Mononuclear cell (primary cell): Measurements from ENCODE around the gene WEE1. TPM values are rescaled to one million over a fixed set of nuclear protein-coding genes. Genes with fewer than 3 reads are reported as not detected.
"Not testable (repeated sequence)": the region's sequence is repeated elsewhere in the genome, so short reads cannot be mapped to it uniquely, and the experiment has no call there.

Experiments
- H3K27me3 ChIP-seq: 2 replicates; pipeline ENCODE4 v1.6.0; 2011; ENCODE audit warnings: low read length, control low read depth; ENCODE audit not compliant: insufficient read depth
- H3K4me1 ChIP-seq: 2 replicates; pipeline ENCODE4 v1.5.1; 2011; ENCODE audit warnings: mild to moderate bottlenecking, low read length, control low read depth; ENCODE audit not compliant: insufficient read depth
- H3K4me3 ChIP-seq: 2 replicates; pipeline ENCODE4 v1.5.1; 2011; ENCODE audit warnings: mild to moderate bottlenecking, low read length, moderate library complexity
- H3K9me3 ChIP-seq: 2 replicates; pipeline ENCODE4 v1.5.1; 2011; ENCODE audit warnings: low read depth, mild to moderate bottlenecking, control low read depth, low read length
- total RNA-seq: library from RNA; depleted of rRNA; stranded (reverse); fragments of >200 nt; gene quantifications from one replicate; pipeline ENCODE4 v1.2.3, GENCODE V29; 2012

The WEE1 gene
- total RNA-seq, 1 donor: 9.7 TPM

- Histone ChIP-seq H3K4me1 (peaks cover 30% of the 10 kb centered on the region), H3K4me3 (no peak overlapping the region), H3K9me3 (no peaks in the 10 kb centered on the region), H3K27me3 (no peaks in the 10 kb centered on the region)
Measured at GRCh38 chr11:9601037-9601875, 27.8 kb downstream of the WEE1 start.

- H3K27me3 ChIP-seq: no peaks in the 10 kb centered on the region
- H3K4me3 ChIP-seq: no peak overlapping the region
- peaks cover 30% of the 10 kb centered on the region for H3K4me1 ChIP-seq
- no peaks in the 10 kb centered on the region for H3K9me3 ChIP-seq
Measured at GRCh38 chr11:9601876-9602199, 28.4 kb downstream of the WEE1 start.

DNA sequence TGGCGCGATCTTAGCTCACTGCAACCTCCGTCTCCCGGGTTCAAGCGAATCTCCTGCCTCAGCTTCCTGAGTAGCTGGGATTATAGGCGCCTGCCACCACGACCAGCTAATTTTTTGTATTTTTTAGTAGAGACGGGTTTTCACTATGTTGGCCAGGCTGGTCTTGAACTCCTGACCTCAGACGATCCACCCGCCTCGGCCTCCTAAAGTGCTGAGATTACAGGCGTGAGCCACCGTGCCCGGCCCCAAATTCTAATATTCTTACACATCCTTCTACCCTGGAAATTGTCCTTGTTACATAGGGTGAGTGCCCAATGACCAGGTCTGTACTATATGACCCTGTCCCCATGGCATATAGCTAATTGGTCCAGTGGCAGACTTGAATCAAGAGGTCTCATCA lies 29.7 kb downstream of the WEE1 start:
- not testable (repeated sequence) for H3K4me3 ChIP-seq

DNA sequence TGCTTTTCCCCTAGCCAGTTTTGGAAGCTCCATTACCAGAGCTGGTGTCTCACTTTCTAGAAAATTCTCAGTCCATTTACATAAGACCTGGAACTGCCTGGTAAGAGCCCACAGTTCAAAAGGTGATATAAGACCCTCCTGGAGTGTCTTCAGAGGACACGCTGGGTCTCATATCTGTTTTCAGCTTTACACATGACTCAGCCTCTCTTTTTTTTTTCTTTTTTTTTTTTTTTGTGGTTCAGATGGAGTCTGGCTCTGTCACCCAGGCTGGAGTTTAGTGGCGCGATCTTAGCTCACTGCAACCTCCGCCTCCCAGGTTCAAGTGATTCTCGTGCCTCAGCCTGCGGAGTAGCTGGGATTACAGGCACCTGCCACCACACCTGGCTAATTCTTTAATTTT lies 30.7 kb downstream of the WEE1 start:
- peaks cover 30% of the 10 kb centered on the region for H3K4me1 ChIP-seq
- no peaks in the 10 kb centered on the region for H3K9me3 ChIP-seq
- H3K27me3 ChIP-seq: no peaks in the 10 kb centered on the region
- no peak overlapping the region for H3K4me3 ChIP-seq

More for the DNA sequence above, 29.7 kb downstream of the WEE1 start:
- peaks cover 30% of the 10 kb centered on the region for H3K4me1 ChIP-seq
- H3K27me3 ChIP-seq, H3K9me3 ChIP-seq: not testable (repeated sequence)

- peaks cover 22% of the 10 kb centered on the region for H3K4me1 ChIP-seq
- no peak overlapping the region for H3K4me3 ChIP-seq
- no peaks in the 10 kb centered on the region for H3K27me3 ChIP-seq
- no peaks in the 10 kb centered on the region for H3K9me3 ChIP-seq
Measured at GRCh38 chr11:9605742-9606141, 32.3 kb downstream of the WEE1 start.

DNA sequence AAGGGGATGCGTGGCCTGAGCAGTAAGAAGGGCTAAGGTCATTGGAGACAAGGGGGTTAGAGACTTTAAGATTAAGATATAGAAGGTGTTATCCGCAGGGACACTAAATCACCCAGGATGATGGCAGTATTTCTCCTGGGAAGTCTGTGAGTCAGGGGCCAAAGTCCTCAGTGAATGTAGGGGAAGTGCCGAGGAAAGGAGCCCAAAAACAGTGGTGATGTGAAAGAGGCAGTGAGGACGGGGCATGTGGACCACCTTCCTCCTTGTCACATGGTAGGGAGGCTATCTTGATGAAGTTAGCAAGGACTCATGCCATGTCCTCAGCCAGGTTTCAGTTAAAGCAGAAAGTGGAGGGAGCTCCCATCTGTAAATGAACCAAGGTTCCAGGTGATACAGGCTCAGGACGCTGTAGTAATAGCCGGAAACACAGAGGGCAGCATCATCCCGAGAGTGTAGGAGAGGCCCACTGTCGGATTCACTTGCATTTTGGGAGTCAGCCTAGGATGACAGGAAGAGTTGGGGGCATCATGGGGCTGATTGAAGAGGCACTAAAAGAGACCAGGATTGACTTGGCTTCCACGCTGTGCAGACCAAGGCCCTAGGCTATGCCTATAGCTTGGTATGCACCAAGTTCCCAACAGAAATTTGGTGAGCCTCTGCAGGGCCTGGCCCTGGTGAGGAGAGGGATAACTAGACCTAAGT lies 33.5 kb downstream of the WEE1 start:
- Histone ChIP-seq H3K4me1 (peaks cover 9% of the 10 kb centered on the region), H3K4me3 (no peak overlapping the region), H3K9me3 (no peaks in the 10 kb centered on the region), H3K27me3 (no peaks in the 10 kb centered on the region)

GRCh38 chr11:9607511-9607899 lies 34.0 kb downstream of the WEE1 start:
- no peak overlapping the region for H3K4me3 ChIP-seq
- no peaks in the 10 kb centered on the region for H3K27me3 ChIP-seq
- H3K9me3 ChIP-seq: no peaks in the 10 kb centered on the region
- H3K4me1 ChIP-seq: peaks cover 6% of the 10 kb centered on the region

- Histone ChIP-seq H3K4me3 (no peak overlapping the region), H3K9me3 (no peaks in the 10 kb centered on the region), H3K27me3 (no peaks in the 10 kb centered on the region), H3K4me1 (peaks cover 16% of the 10 kb centered on the region)
Measured at GRCh38 chr11:9609002-9609759, 35.7 kb downstream of the WEE1 start.

GRCh38 chr11:9609841-9610240 lies 36.4 kb downstream of the WEE1 start:
- Histone ChIP-seq H3K9me3 (no peaks in the 10 kb centered on the region), H3K27me3 (no peaks in the 10 kb centered on the region), H3K4me1 (peaks cover 23% of the 10 kb centered on the region), H3K4me3 (no peak overlapping the region)

GRCh38 chr11:9613118-9613829 lies 39.8 kb downstream of the WEE1 start:
- H3K4me1 ChIP-seq: peaks cover 45% of the 10 kb centered on the region

DNA sequence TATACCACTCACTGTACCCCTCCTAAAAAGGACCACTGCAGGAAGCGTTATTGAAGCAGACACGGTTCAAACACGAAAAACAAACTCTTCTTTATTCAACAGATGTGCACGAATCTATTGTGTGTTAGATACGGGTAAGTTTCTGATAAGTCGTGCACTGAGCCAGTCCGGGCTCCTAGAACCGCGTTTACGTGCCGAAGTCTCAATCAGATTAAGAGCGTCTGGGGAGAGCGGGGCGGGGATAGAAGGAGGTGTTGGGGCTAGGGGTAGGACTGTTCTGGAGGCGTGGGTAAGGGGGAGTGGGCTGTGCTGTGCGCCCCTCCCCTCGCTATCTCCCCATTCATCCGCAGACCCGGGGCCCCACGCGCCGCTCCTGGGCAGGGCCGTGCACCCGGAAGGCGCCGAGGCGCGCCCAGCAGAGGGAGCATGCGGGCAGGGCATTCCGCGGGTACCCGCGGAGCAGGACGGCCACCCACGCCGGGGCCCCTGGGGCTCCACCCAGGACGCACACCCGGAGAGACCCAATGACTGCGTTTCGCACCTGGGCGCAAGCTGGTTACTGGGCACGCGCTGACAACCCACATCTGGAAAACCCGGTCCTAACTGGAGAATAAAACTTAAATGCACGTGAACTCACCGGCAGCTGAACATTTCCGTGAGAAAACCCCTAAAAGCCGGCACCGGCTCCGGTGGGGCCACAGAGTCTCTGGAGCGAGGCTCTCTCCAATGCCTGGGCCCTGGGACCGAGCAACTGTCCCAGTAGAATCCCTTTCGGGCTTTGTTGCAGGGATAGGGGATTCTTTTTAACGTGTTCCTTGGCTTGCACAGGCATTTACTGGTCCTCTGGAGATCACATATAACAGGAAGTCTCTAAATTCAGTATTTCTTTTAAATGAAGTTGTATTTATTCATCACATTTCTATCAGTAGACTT lies 40.6 kb downstream of the WEE1 start:
- Histone ChIP-seq H3K4me1 (peaks cover 50% of the 10 kb centered on the region), H3K27me3 (no peaks in the 10 kb centered on the region), H3K9me3 (no peaks in the 10 kb centered on the region), H3K4me3 (peak overlapping the region; percentile 40)

More at GRCh38 chr11:9613118-9613829, 39.8 kb downstream of the WEE1 start:
- no peaks in the 10 kb centered on the region for H3K27me3 ChIP-seq
- H3K9me3 ChIP-seq: no peaks in the 10 kb centered on the region
- H3K4me3 ChIP-seq: peak overlapping the region; percentile 40

GRCh38 chr11:9615031-9615451 lies 41.6 kb downstream of the WEE1 start:
- H3K9me3 ChIP-seq: no peaks in the 10 kb centered on the region
- no peak overlapping the region for H3K4me3 ChIP-seq
- H3K27me3 ChIP-seq: no peaks in the 10 kb centered on the region
- H3K4me1 ChIP-seq: peaks cover 59% of the 10 kb centered on the region

DNA sequence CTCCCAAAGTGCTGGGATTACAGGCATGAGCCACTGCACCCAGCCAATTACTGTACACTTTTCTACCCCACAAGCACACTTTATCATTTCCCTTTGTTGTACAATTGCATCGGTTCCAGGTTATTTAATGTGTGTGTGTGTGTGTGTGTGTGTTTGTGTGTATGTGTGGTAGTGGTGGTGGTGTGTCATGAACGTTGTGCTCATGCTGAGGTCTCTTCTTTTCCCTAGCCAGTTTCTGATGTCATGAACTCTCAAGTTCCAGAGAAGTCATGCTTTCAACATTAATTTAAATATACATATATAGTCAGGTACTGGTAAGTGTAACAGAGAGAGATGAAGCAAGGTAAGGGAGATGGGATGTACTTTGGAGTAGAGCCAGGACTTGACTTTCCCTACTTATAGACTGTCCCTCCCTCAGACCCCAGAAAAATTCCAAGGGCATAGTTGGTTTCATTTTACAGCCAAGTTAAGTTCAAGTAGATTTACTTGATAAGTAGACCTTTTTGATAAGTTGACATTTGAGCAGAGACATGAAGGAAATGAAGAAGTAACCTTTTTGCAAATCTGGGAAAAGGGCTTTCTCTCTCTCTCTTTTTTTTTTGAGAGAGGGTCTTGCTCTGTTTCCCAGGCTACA lies 42.7 kb downstream of the WEE1 start:
- no peaks in the 10 kb centered on the region for H3K9me3 ChIP-seq
- H3K4me1 ChIP-seq: peaks cover 59% of the 10 kb centered on the region
- H3K27me3 ChIP-seq: no peaks in the 10 kb centered on the region
- H3K4me3 ChIP-seq: no peak overlapping the region
